Fibroblast of lung (primary cell): ENCODE measurements around the gene TMEM250. TPM values are rescaled to one million over a fixed set of nuclear protein-coding genes. Genes with fewer than 3 reads are reported as not detected.

ENCODE experiments used
- DNase-seq, 2 donors: peaks; one replicate each; pipeline versions ENCODE4 v3.0.0 to v3.0.0-alpha.2; 2010; ENCODE audit warnings: low read depth in 2 of 2
- H2AFZ ChIP-seq: 2 replicates; pipeline ENCODE4 v1.5.1; 2012; ENCODE audit warnings: low read length, control low read depth, inconsistent platforms
- H3K27ac ChIP-seq: 2 replicates; pipeline ENCODE4 v1.5.1; 2011; ENCODE audit warnings: low read length, control low read depth; ENCODE audit not compliant: insufficient read depth
- H3K27me3 ChIP-seq: 2 replicates; pipeline ENCODE4 v1.5.1; 2011; ENCODE audit warnings: mild to moderate bottlenecking, low read length; ENCODE audit not compliant: control insufficient read depth, insufficient read depth
- H3K36me3 ChIP-seq: 2 replicates; pipeline ENCODE4 v1.5.1; 2011; ENCODE audit warnings: low read length; ENCODE audit not compliant: control insufficient read depth, insufficient read depth
- H3K4me1 ChIP-seq: 2 replicates; pipeline ENCODE4 v1.5.1; 2011; ENCODE audit warnings: low read length; ENCODE audit not compliant: control insufficient read depth, insufficient read depth; ENCODE audit errors: extremely low read depth
- H3K4me2 ChIP-seq: 2 replicates; pipeline ENCODE4 v1.5.1; 2011; ENCODE audit warnings: low read length, control low read depth; ENCODE audit not compliant: insufficient read depth; ENCODE audit errors: extremely low read depth
- H3K4me3 ChIP-seq, 4 experiments: fragments of 200-600 bp in 1 of 4; sonication (generic) in 1 of 4; replicated peaks in 1 of 4; 2 replicates each; pipeline ENCODE4 v1.5.1; 2011 to 2016; ENCODE audit warnings: low read length in 4 of 4, low read depth in 3 of 4, mild to moderate bottlenecking in 3 of 4, control low read depth in 2 of 4, inconsistent platforms in 1 of 4, mixed read lengths in 1 of 4; ENCODE audit not compliant: insufficient read depth in 1 of 4; ENCODE audit errors: control extremely low read depth in 1 of 4
- H3K79me2 ChIP-seq: 2 replicates; pipeline ENCODE4 v1.5.1; 2012; ENCODE audit warnings: mild to moderate bottlenecking, low read length, inconsistent platforms; ENCODE audit not compliant: control insufficient read depth, insufficient read depth
- H3K9ac ChIP-seq: 2 replicates; pipeline ENCODE4 v1.5.1; 2011; ENCODE audit warnings: mild to moderate bottlenecking, low read length, control low read depth; ENCODE audit not compliant: insufficient read depth
- H3K9me3 ChIP-seq: 2 replicates; pipeline ENCODE4 v1.5.1; 2012; ENCODE audit warnings: low read depth, low read length; ENCODE audit not compliant: control insufficient read depth, insufficient read depth
- H4K20me1 ChIP-seq: 2 replicates; pipeline ENCODE4 v1.5.1; 2011; ENCODE audit warnings: low read length; ENCODE audit not compliant: control insufficient read depth, insufficient read depth; ENCODE audit errors: extremely low read depth
- EZH2 ChIP-seq: IDR thresholded peaks from 2 replicates; pipeline ENCODE4 v1.5.1; 2012; ENCODE audit warnings: low read length, control low read depth, mild to moderate bottlenecking; ENCODE audit errors: missing control alignments
- polyA plus RNA-seq, 2 donors: library from polyadenylated mRNA; depleted of rRNA in 1 of 2; stranded (reverse) in 1 of 2; unstranded in 1 of 2; fragments of >200 nt; gene quantifications; 2 replicates each; pipeline ENCODE4 v1.2.1, GENCODE V29; 2011 to 2012; ENCODE audit warnings: missing spikeins in 1 of 2
- total RNA-seq: library from RNA; depleted of rRNA; stranded (reverse); fragments of >200 nt; gene quantifications from 2 replicates; pipeline ENCODE4 v1.2.1, GENCODE V29; 2014
- TF ChIP-seq, protein P1 (sequence below), 2 donors: IDR thresholded peaks in 1 of 2; conservative IDR thresholded peaks in 1 of 2; 1 replicate in 1 of 2; 2 replicates in 1 of 2; pipeline ENCODE4 v1.5.1; 2011 to 2012; ENCODE audit warnings: low read length in 2 of 2, control low read depth in 1 of 2, inconsistent platforms in 1 of 2, low read depth in 1 of 2, mild to moderate bottlenecking in 1 of 2

The TMEM250 gene
- total and polyA plus RNA-seq, 2 donors (not counting 1 experiment from before 2014, with no cell fraction given): 13.3 to 43.3 TPM

DNA sequence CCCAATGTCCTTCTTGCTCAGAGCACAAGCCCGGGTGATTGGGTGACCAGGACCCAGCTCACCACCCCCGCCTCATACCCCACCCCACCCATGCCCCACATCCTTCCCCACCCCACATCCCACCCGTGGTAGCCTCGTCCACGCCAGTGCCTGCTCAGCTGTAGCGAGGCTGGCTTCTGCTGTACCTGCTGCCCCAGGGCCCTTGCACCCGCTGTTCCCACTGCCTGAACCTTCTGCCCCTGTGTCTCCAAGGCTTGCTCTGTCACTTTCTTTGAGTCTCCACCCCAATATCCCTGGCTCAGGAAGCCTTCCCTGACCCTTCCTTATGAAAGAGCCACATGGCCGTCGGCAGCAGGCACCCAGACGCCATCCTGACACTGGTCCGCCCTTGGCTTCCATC is 20.5 kb downstream of the TMEM250 start:
- TF ChIP-seq, protein P1, sequence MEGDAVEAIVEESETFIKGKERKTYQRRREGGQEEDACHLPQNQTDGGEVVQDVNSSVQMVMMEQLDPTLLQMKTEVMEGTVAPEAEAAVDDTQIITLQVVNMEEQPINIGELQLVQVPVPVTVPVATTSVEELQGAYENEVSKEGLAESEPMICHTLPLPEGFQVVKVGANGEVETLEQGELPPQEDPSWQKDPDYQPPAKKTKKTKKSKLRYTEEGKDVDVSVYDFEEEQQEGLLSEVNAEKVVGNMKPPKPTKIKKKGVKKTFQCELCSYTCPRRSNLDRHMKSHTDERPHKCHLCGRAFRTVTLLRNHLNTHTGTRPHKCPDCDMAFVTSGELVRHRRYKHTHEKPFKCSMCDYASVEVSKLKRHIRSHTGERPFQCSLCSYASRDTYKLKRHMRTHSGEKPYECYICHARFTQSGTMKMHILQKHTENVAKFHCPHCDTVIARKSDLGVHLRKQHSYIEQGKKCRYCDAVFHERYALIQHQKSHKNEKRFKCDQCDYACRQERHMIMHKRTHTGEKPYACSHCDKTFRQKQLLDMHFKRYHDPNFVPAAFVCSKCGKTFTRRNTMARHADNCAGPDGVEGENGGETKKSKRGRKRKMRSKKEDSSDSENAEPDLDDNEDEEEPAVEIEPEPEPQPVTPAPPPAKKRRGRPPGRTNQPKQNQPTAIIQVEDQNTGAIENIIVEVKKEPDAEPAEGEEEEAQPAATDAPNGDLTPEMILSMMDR (conservative IDR thresholded peaks at IDR 0.05 in 1 of 2, IDR thresholded peaks at IDR 0.05 in 1 of 2; ENCODE audit: low read depth in 1 of 2, low read length in 2 of 2): no peak
- no peak for TF ChIP-seq EZH2
- Histone ChIP-seq H3K4me2 (no peak overlapping the region), H3K27ac (no peak overlapping the region), H3K36me3 (no peaks in the 10 kb centered on the region), H4K20me1 (no peaks in the 10 kb centered on the region), H3K79me2 (peaks cover 13% of the 10 kb centered on the region), H3K27me3 (no peaks in the 10 kb centered on the region), H3K9me3 (no peaks in the 10 kb centered on the region), H3K9ac (no peak overlapping the region), H3K4me3 (no peak overlapping the region), H2AFZ (no peak overlapping the region), H3K4me1 (peaks cover 9% of the 10 kb centered on the region)
- no peak for DNase-seq

DNA sequence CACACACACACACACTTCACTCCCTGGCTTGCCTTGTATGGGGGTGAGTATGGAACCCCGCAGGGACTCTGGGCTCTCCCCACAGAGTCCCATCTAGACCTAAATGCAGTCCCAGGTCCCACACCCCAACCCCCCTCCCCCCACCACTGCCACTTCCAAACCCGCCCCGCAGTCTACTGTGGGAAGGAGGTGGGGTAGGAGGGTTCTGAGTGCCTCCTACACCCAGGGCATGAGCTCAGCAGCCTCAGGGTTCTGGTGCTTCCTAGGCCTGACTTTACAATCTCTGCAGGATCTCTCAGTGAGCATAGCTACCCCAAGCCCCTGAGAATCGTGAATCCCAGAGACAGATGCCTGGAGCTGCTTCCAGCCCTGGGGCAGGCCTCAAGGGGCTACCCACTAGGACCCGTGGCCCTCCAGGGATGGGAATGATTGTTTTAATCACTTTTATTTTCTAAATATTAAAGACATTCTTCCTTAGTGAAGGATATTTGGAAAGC is 22.1 kb downstream of the TMEM250 start:
- no peaks in the 10 kb centered on the region for H4K20me1 ChIP-seq
- H2AFZ ChIP-seq: no peak overlapping the region
- no peak overlapping the region for H3K4me3 ChIP-seq
- peaks cover 4% of the 10 kb centered on the region for H3K36me3 ChIP-seq
- H3K4me2 ChIP-seq: no peak overlapping the region
- H3K9me3 ChIP-seq: no peaks in the 10 kb centered on the region
- H3K79me2 ChIP-seq: peaks cover 29% of the 10 kb centered on the region
- H3K27me3 ChIP-seq: no peaks in the 10 kb centered on the region
- DNase-seq: no peak
- no peak overlapping the region for H3K27ac ChIP-seq
- peaks cover 10% of the 10 kb centered on the region for H3K4me1 ChIP-seq
- TF ChIP-seq, protein P1 (conservative IDR thresholded peaks at IDR 0.05 in 1 of 2, IDR thresholded peaks at IDR 0.05 in 1 of 2; ENCODE audit: low read depth in 1 of 2, low read length in 2 of 2): no peak
- TF ChIP-seq EZH2: no peak
- no peak overlapping the region for H3K9ac ChIP-seq

GRCh38 chr9:136095070-136096058 is 23.3 kb downstream of the TMEM250 start, which contains the start of gene NACC2:
Gene NACC2 (minus strand): TSS chr9:136095289. CDS start chr9:136050521, 44,768 bp downstream.
- peak; percentile 55 to 66 for DNase-seq
- H4K20me1 ChIP-seq: no peaks in the 10 kb centered on the region
- no peaks in the 10 kb centered on the region for H3K27me3 ChIP-seq
- H3K4me3 ChIP-seq: peak within 1 kb of the TSS; percentile 55 to 89 (median 72)
- H3K9me3 ChIP-seq: no peaks in the 10 kb centered on the region
- peaks cover 4% of the 10 kb centered on the region for H3K36me3 ChIP-seq
- H3K4me1 ChIP-seq: peaks cover 10% of the 10 kb centered on the region
- H2AFZ ChIP-seq: peak within 1 kb of the TSS; percentile 46
- peaks cover 40% of the 10 kb centered on the region for H3K79me2 ChIP-seq
- no peak for TF ChIP-seq EZH2
- TF ChIP-seq, protein P1 (conservative IDR thresholded peaks at IDR 0.05 in 1 of 2, IDR thresholded peaks at IDR 0.05 in 1 of 2; ENCODE audit: low read depth in 1 of 2, low read length in 2 of 2): no peak
- peak within 1 kb of the TSS; percentile 90 for H3K4me2 ChIP-seq
- peak within 1 kb of the TSS; percentile 61 for H3K27ac ChIP-seq
- peak within 1 kb of the TSS; percentile 74 for H3K9ac ChIP-seq
